NCI-H345 treated with DMSO at 0.1 percent for 48 hours (cell line): ENCODE data around the gene WIZ.
"Not testable (repeated sequence)": the region's sequence is repeated elsewhere in the genome, so short reads cannot be mapped to it uniquely, and the experiment has no call there.

Experiments
- DNase-seq: peaks from one replicate; lab custom pipeline; 2025; ENCODE audit not compliant: unreplicated experiment; lab: John Stamatoyannopoulos, UW

The WIZ gene

DNA sequence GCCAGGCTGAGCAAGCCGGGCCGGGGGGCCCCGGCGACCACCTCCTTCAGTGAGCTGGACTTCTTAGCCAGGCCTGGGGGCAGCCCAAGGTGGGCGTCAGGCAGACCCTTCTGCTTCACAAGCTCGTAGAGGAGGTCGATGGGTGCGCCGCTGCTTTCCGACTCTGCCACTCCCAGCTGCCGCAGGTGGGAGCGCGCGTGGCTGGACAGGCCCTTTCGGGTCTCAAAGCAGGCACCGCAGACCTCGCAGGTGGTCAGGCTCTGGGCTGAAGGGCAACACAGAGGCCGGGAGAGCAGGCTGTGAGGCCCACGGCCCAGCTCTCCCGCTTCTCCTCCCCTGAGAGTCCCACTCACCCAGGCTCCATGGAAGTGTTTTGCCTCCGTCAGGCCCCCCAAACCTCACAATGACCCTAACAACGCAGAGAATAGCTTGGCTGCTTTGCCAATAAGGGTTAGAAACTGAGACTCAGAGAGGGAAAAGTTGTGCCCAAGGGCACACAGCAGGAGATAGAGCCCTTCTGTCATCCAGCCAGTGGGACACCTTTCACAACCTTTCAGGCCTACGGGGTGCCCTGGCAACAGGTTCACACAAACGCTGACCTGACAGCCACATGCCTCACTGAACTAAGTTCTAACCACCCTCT lies 19.8 kb downstream of the WIZ start:
- DNase-seq = no peak

DNA sequence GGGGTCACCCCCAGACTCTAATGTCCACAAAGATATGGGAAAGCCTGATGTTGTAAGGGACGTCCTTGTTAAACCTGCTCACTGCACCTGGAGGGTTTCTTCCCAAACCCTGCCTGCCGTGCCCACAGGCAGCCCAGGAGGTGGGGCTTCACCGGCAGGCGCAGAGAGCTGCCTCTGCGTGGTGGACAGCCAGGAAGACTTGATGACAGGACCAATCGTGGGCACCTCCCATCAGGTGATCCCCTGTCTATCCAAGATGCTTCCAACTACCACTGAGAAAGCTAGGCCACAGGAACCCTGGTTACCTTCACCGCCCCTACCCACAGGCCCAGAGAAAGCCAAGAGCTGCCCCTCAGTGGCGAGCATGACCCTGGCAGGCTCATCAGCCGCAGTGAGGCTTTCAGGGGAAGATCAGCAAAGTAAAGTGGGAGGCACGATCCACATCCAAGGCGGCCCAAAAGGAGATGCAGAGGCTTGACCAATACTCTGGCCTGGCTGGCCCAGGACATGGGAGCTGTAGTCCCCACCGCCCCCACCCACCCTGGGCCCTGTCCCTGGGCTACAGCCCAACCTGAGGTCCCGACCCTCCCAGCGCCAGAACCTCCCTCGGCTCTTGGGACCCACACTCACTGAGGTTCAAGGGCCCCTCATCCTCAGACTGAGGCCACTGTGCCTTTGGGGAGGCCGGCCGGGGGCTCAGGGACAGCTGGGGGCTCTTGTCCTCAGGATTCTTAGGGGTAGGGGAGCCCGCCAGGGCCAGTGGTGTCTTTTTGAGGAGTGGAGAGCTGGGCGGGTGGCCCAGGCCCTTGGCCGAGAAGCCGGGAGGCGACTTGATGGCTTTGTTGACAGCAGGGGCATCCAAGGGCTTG lies 20.6 kb downstream of the WIZ start:
- no peak for DNase-seq

DNA sequence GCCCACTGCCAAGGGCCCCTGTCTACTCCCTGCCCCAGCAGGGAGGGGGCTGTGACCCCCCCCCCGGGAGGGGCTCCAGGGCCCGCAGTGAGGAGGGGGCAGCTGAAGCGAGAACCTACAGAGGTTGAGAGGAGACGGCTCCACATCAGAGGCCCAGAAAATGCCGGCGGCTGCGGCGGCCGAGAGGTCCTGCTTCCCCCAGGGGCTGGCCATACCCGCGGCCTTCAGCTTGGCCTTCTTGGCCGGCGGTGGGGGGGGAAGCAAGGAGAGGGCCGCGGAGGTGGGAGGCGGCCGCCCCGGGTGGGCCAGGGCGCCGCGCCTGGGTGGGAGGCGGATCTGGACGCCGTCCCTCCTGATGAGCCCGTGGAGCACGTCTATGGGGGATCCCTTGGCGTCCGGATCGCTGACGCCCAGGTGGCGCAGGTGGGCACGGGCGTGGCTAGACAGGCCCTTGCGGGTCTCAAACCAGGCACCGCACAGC lies 21.7 kb downstream of the WIZ start:
- DNase-seq = no peak

DNA sequence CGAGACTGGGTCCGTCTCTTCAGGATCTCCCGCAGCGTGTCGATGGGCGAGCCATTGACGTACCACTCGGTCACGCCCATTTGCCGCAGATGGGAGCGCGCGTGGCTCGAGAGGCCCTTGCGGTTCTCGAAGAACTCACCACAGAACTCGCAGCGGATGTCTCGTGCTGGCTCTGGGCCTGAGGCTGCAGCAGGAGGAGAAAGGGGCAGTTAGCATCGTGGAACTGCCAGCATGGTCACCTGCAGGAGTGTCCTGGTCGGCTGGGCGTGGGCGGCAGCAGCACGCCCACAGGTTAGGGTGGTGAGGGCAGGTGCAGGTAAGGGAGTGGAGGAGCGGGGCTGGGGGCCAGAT lies 22.4 kb downstream of the WIZ start:
- DNase-seq = no peak

DNA sequence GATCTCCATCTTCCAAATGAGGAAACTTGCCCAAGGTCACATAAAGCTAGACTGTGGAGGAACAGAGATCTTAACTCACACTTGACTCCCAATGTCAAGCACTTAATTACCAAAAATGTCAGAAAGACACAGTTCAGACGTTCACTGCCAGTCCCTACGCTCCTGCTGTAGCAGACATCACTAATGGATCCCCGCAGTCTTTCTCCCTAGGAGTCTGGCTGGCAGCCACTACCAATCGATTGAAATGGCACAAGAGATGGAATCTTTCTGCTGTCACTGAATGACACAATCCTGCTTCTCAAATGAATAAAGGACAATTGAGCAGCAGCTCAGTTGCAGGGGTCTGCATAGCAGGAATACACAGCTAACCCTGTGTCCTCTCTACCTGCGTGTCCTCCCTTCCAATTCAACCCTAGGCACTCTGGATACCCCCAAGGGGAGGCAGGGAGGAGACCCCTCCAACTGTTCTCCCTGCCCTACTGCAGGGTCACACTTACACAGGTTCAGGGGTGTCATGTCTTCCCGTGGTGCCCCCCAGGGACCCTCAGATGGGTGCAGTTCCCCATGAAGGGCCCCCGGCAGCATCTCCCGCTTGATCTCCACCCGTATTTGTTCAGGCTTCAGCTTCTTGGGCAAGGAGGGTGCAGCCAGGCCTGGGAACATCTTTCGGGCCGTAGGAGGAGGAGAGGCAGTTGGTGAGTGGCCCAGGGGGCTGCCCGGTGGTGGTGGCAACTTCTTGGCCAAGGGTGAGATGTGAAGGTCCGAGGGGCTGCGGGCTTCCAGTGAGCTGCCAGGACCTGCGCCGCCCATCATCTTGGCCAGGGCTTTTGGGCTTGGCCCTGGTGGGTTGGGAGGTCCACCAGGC lies 23.0 kb downstream of the WIZ start:
- no peak for DNase-seq

- DNase-seq = no peak
Measured at GRCh38 chr19:15425321-15425950, 24.3 kb downstream of the WIZ start.

- no peak for DNase-seq
Measured at GRCh38 chr19:15424692-15425272, 25.0 kb downstream of the WIZ start.

GRCh38 chr19:15424121-15424520 lies 25.6 kb downstream of the WIZ start:
- no peak for DNase-seq

GRCh38 chr19:15423130-15423529 lies 26.6 kb downstream of the WIZ start:
- DNase-seq = no peak

DNA sequence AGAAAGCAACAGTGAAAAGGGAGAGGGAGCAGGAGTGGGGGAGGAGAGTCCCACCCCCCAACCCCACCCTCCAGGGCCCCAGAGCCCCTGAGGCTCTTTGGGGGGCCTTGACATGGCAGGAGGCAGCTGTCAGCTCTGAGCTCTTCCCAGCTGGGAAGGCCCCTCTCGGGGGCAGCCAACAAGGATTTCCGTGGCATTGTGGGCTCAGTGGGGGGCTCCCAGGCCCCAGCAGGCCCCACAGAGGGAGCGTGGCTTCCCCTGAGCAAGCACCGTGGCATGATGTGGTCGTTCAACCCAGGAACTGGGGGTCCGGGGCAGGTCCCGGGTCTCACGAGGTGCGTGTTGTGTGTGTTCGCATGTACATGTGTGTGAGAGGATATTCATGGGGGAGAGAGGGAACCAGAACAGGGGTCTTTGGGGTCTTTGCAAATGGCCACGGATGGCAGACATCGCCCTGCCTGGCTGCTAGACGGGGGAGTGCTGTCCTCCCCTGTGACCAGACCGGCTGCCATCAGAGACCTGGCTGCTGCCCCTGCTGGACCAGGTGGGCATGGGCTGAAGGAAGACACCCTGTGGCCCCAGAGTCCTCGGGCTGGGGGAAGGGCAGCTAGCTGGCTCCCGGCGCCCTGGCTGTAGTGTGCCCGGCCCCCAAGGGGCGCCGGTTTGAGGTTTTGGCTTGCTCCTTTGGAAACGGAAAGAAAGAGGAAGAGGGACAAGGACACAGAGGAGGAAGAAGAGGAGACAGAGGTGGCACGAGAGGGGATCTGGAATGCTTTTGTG lies 27.3 kb downstream of the WIZ start:
- DNase-seq = no peak

DNA sequence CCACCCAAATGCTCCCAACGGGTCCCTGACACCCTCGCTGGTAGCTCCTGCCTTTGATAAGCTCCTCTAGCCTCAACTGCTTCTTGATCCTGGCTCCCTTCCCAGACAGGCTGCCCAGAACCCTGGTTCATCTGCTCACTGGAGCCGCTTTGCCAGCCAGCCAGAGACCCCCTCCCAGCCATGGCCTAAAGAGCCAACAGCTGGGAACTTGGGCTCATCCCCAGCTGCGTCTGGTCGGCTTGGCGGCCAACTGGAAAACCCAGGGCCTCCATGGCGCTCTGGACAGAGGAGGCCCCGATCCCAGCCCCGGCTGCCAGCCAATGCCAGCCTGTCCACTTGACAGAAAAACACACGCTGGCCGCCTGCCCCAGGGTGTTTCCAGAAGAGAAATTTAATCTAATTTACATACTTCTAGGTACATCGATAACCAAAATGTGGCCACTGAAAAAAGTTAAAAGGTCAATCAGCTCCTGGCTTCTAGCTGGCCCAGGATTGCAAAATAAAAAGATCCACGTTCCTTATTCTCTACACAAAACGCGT lies 28.0 kb downstream of the WIZ start:
- no peak for DNase-seq

DNA sequence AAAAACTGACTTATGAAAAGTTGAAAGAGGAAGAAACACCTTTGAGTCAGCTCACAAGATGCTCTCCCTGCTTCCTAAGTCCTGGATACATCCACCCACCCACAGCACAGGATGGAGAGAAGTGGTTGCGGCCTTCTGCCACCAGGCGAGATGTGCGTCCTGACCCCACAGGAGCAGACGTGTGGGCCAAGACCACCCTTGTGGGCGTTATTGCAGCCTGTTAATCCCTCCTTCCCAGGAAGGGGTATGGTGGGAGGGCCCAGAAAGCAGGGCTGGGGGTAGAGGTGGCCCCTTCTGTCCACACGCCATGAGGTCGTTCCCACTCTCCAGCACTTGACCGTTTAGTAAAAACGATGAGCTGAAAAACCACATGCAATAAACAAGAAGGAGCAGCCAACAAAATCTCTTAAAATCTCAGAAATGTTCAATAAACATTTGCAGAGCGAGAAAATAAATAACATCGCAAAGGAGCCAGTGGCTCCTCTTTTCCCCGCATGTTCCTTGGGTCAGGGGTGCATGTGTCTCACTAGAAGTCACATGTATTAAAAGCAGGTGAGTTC lies 28.5 kb downstream of the WIZ start:
- DNase-seq = no peak

GRCh38 chr19:15419413-15420025 lies 30.2 kb downstream of the WIZ start:
- DNase-seq = no peak

DNA sequence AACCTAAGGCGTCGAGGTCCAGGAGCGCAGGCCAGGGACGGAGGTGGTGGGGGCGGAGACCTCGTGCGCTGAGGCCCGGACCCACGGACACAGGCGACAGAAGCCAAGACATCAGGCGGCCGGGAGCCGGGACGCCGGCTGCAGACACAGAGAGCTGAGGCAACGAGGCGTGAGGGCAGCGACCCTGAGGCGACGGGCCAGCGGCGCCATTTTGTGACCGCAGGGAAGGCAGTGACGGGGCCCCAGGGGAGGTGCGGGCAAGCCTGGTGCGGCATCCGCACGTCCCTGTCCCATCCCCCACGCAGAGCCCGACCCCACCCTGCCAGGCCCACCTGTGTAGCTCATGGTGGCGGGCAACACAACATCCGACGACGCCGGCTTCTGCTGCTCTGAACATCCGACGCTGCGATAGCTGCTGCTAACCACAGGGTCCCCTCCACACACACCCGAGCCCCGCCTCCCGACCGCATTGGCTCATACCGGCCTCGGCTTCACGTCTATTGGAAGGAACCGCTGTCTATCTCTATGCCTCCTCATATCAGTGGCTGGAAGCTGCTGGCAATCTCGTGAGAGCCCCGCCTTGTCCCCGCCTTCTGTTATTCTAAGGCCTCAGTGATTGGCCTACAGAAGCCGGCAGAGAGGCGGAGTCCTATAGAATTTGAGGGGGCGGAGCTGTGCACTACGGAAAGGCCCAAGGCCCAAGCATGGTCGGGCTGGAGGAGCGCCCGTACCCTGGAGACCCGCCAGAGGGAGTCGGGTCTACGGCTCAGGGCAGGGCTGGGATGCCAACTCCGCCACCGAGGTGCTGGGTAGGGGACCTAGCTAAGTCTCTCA lies 31.0 kb downstream of the WIZ start, which contains the start of gene AKAP8L:
Gene AKAP8L, minus strand, starts transcription at position 410 of the 834 bp plus-strand sequence. Its CDS starts 65 bp downstream, at position 345.
- DNase-seq = peak; percentile 93

- peak; percentile 71 for DNase-seq
Measured at GRCh38 chr19:15418231-15418578, 31.6 kb downstream of the WIZ start.

DNA sequence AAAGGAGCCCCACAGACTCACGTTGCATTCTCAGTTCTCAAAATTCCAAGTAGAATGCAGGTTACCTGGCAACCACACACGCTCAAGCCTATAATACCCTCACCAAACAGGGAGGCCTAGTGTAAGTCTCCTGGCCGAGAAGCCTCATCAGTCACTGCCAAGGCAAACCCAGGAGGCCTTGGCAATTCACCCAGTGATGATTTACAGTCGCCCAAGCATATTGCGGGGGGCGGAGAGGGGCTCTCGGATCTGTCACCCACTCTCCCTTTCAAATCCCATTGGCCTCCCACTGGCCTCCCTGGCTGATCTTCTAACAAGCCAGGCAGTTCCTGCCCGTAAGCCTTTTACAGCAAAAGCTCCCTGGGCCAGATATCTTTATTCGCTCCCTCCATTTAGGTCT lies 32.1 kb downstream of the WIZ start:
- no peak for DNase-seq

GRCh38 chr19:15412832-15413231 lies 36.9 kb downstream of the WIZ start:
- DNase-seq = peak; percentile 77

DNA sequence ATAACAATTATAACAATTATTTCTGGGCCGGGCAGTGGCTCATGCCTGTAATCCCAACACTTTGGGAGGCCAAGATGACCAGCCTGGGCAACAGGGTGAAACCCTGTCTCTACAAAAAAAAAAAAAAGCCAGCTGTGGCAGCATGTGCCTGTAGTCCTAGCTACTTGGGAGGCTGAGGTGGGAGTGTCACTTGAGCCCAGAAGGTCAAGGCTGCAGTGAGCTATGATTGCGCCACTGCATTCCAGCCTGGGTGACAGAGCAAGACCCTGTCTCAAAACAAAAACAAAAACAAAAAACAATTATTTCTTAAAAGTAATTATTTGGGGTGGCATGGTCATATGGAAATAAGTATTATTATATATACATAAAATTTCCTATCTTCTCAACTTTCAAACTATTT lies 38.4 kb downstream of the WIZ start:
- not testable (repeated sequence) for DNase-seq
